HepG2 (cell line): ENCODE results near the gene CTIF. TPM values are rescaled to one million over a fixed set of nuclear protein-coding genes. Genes with fewer than 3 reads are reported as not detected.

ENCODE experiments used
- BRD4 ChIP-seq: sonication (generic); formaldehyde crosslinking; IDR thresholded peaks from 2 replicates; pipeline ENCODE4 v1.4.0; 2020; ENCODE audit warnings: missing genetic modification reagents
- CBX5 ChIP-seq: sonication (generic); formaldehyde crosslinking; IDR thresholded peaks from 2 replicates; pipeline ENCODE4 v1.4.0; 2020; ENCODE audit warnings: missing genetic modification reagents, borderline replicate concordance
- HHEX ChIP-seq: IDR thresholded peaks from 2 replicates; pipeline ENCODE4 v1.6.1; 2016; ENCODE audit warnings: control low read depth
- HNF1A ChIP-seq, 2 experiments: sonication (generic) in 1 of 2; formaldehyde crosslinking in 1 of 2; IDR thresholded peaks; 2 replicates each; pipeline versions ENCODE4 v1.4.0 to v1.6.1; 2016 to 2020; ENCODE audit warnings: borderline replicate concordance in 1 of 2, low read depth in 1 of 2, mild to moderate bottlenecking in 1 of 2, missing genetic modification reagents in 1 of 2
- MNT ChIP-seq: fragments of 450-650 bp; IDR thresholded peaks from 2 replicates; pipeline ENCODE4 v1.6.1; 2016
- NCOA2 ChIP-seq: sonication (generic); formaldehyde crosslinking; IDR thresholded peaks from 2 replicates; pipeline ENCODE4 v1.8.0; 2022; ENCODE audit warnings: inconsistent platforms
- NFKB2 ChIP-seq: sonication (generic); formaldehyde crosslinking; IDR thresholded peaks from 2 replicates; pipeline ENCODE4 v1.4.0; 2020; ENCODE audit warnings: missing genetic modification reagents, borderline replicate concordance
- NR2F1 ChIP-seq, 2 experiments: fragments of 450-650 bp in 1 of 2; formaldehyde crosslinking in 1 of 2; IDR thresholded peaks; 2 replicates each; pipeline versions ENCODE4 v1.5.0 to v1.6.1; 2016 to 2020; ENCODE audit warnings: mild to moderate bottlenecking in 1 of 2, missing compliant biosample characterization in 1 of 2, missing genetic modification reagents in 1 of 2, moderate library complexity in 1 of 2
- RXRB ChIP-seq: IDR thresholded peaks from 2 replicates; pipeline ENCODE4 v1.6.1; 2016; ENCODE audit warnings: borderline replicate concordance, missing genetic modification reagents, missing compliant biosample characterization
- SATB2 ChIP-seq: sonication (generic); formaldehyde crosslinking; IDR thresholded peaks from 2 replicates; pipeline ENCODE4 v1.5.0; 2020; ENCODE audit warnings: missing genetic modification reagents
- TBX3 ChIP-seq: fragments of 450-650 bp; IDR thresholded peaks from 2 replicates; pipeline ENCODE4 v1.6.1; 2017; ENCODE audit warnings: antibody characterized with exemption, mild to moderate bottlenecking, inconsistent platforms, borderline replicate concordance
- ZBTB20 ChIP-seq: sonication (generic); formaldehyde crosslinking; IDR thresholded peaks from 2 replicates; pipeline ENCODE4 v1.8.1; 2023; ENCODE audit warnings: missing genetic modification reagents, low read depth, mild to moderate bottlenecking, borderline replicate concordance
- ZBTB43 ChIP-seq: sonication (generic); formaldehyde crosslinking; conservative IDR thresholded peaks from 2 replicates; pipeline ENCODE4 v1.4.0; 2020; ENCODE audit warnings: missing genetic modification reagents
- ZNF382 ChIP-seq: sonication (generic); formaldehyde crosslinking; IDR thresholded peaks from 2 replicates; pipeline ENCODE4 v1.5.0; 2020; ENCODE audit warnings: missing genetic modification reagents, mild to moderate bottlenecking, borderline replicate concordance
- ZNF501 ChIP-seq: sonication (generic); formaldehyde crosslinking; IDR thresholded peaks from 2 replicates; pipeline ENCODE4 v1.5.1; 2020; ENCODE audit warnings: mild to moderate bottlenecking, moderate library complexity, missing genetic modification reagents
- ZNF576 ChIP-seq: sonication (generic); formaldehyde crosslinking; IDR thresholded peaks from 2 replicates; pipeline ENCODE4 v1.4.0; 2020; ENCODE audit warnings: mild to moderate bottlenecking, missing genetic modification reagents
- ZSCAN20 ChIP-seq: sonication (generic); formaldehyde crosslinking; IDR thresholded peaks from 2 replicates; pipeline ENCODE4 v1.4.0; 2020; ENCODE audit warnings: missing genetic modification reagents, mild to moderate bottlenecking, borderline replicate concordance
- ZSCAN30 ChIP-seq: sonication (generic); formaldehyde crosslinking; IDR thresholded peaks from 2 replicates; pipeline ENCODE4 v1.5.0; 2020; ENCODE audit warnings: mild to moderate bottlenecking, missing genetic modification reagents
- polyA plus RNA-seq, 8 experiments: library from polyadenylated mRNA; depleted of rRNA in 3 of 8; stranded (reverse) in 7 of 8; unstranded in 1 of 8; fragments of >200 nt; fragmentation: Illumina TruSeq in 4 of 8; extraction: Trizol in 4 of 8; gene quantifications; 2 replicates each; pipeline versions ENCODE4 v1.2.1 to v1.2.3, GENCODE V29; 2011 to 2016; ENCODE audit warnings: low read depth in 4 of 8, missing spikeins in 1 of 8, mixed read lengths in 1 of 8; ENCODE audit not compliant: insufficient read depth in 1 of 8
- total RNA-seq, 5 experiments: library from RNA; depleted of rRNA; stranded (reverse); fragments of >200 nt; fragmentation: Illumina TruSeq; extraction: Trizol; gene quantifications; 2 replicates each; pipeline ENCODE4 v1.2.3, GENCODE V29; 2016; ENCODE audit warnings: low read depth in 1 of 5

CTIF gene
- total and polyA plus RNA-seq, 2 of the 13 experiments (the other 11 are each of a cell fraction or from before 2014, with no cell fraction given), result 18.2 to 28.0 TPM

- TF ChIP-seq MNT (peak; percentile 28), HHEX (CRISPR knock-in tag) (no peak), ZBTB43 (no peak), BRD4 (peak; percentile 74; the same call in 1 of the 2 replicates), ZNF382 (CRISPR knock-in tag) (no peak), ZSCAN20 (CRISPR knock-in tag) (no peak), ZNF501 (no peak; the same call in 1 of the 2 replicates), NFKB2 (CRISPR knock-in tag) (0 out of 2 replicates have a peak, but pooled peaks have one; percentile 43), ZBTB20 (CRISPR knock-in tag) (peak; percentile 56; the same call in 1 of the 2 replicates), RXRB (CRISPR knock-in tag) (no peak), NR2F1 (CRISPR knock-in tag; IDR thresholded peaks at IDR 0.05) (no peak), HNF1A (IDR thresholded peaks at IDR 0.05; ENCODE audit: low read depth) (no peak), HNF1A (CRISPR knock-in tag; IDR thresholded peaks at IDR 0.05; ENCODE audit: borderline replicate concordance) (no peak), TBX3 (peak; percentile 46; the same call in 1 of the 2 replicates), CBX5 (CRISPR knock-in tag) (peak; percentile 39; the same call in 1 of the 2 replicates), ZNF576 (CRISPR knock-in tag) (no peak), NCOA2 (CRISPR knock-in tag) (peak; percentile 51; the same call in 1 of the 2 replicates), SATB2 (no peak), ZSCAN30 (peak; percentile 72; the same call in 1 of the 2 replicates)
Measured at GRCh38 chr18:48540251-48541025, 1.6 kb downstream of the CTIF start (continued).
